SKM-1 treated with dmso at 0.1 percent for 144 hours (cell line): ENCODE data around the gene BICC1.
A peak's percentile ranks its signal among the peaks of the same experiment; 100 is the strongest.

Source experiments
- DNase-seq: peaks from one replicate; lab custom pipeline; 2025; ENCODE audit not compliant: unreplicated experiment; lab: John Stamatoyannopoulos, UW

Gene BICC1, protein sequence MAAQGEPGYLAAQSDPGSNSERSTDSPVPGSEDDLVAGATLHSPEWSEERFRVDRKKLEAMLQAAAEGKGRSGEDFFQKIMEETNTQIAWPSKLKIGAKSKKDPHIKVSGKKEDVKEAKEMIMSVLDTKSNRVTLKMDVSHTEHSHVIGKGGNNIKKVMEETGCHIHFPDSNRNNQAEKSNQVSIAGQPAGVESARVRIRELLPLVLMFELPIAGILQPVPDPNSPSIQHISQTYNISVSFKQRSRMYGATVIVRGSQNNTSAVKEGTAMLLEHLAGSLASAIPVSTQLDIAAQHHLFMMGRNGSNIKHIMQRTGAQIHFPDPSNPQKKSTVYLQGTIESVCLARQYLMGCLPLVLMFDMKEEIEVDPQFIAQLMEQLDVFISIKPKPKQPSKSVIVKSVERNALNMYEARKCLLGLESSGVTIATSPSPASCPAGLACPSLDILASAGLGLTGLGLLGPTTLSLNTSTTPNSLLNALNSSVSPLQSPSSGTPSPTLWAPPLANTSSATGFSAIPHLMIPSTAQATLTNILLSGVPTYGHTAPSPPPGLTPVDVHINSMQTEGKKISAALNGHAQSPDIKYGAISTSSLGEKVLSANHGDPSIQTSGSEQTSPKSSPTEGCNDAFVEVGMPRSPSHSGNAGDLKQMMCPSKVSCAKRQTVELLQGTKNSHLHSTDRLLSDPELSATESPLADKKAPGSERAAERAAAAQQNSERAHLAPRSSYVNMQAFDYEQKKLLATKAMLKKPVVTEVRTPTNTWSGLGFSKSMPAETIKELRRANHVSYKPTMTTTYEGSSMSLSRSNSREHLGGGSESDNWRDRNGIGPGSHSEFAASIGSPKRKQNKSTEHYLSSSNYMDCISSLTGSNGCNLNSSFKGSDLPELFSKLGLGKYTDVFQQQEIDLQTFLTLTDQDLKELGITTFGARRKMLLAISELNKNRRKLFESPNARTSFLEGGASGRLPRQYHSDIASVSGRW

DNA sequence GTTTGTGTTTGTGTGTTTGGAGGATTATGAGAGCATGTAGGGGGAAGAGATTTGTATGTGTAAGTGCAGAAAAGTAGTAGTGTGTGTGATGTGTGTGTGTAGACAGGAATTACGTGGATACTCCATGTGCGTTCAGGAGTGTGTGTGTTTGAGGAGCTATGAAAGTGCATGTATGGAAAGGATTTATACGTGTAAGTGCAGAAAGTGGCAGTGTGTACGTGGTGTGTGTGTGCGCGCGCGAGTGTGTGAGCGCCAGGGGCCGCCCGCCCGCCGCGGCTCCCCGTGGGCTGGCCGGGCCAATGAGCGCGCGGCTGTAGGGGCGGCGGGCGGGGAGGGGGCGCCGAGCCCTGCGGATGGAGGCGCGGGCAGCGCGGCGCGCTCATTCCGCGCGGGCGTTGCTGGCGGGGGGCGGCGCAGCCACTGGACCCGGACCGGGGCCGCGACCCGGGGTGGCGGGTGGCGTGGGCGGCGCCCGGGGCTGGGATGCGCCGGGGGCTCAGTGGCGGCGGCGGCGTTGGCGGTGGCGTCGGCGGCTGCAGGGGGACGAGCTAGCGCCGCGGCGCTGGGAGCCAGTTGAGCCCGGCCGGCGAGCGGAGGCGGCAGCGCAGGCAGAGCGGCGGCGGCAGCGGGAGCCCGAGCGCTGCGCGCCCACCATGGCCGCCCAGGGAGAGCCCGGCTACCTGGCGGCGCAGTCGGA is at the start of gene BICC1:
BICC1 (plus strand) TSS at position 382 of the 697 bp plus-strand sequence; CDS start at position 654, 272 bp downstream.
- DNase-seq: peak; percentile 24

DNA sequence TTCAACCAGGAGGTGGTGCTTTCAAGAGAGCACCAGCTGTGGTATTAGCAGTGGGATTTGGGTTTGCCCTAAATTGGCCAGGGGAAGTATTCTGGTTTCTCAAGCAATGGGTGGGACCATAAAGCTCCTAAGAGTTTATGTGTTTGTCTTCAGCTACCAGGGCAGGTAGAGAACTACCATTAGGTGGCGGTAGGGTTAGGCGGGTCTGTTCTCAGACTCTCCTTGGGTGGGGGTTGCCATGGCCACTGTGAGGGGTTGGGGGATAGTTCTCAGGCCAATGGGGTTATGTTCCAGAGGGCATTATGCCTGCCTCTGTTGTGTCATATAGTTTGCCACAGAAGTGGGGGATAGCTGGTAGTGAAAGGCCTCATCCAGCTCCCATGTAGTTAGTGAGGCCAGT is 47.7 kb upstream of the BICC1 start:
- no peak for DNase-seq

DNA sequence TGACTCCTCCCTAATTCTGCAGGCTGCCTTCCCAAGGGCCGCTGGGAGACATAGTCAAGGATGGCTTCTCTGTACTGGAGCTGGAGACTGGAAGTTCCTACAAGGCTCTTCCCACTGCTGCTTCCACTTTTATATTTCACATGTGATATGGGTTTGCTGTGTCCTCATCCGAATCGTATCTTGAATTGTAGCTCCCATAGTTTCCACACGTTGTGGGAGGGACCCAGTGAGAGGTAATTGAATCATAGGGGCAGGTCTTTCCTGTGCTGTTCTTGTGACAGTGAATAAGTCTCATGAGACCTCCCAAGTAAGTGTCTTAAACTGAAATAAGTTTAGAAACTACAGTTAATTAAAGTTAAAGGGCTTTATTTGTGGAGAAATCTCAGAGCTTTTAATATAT is 47.0 kb upstream of the BICC1 start:
- DNase-seq: no peak

DNA sequence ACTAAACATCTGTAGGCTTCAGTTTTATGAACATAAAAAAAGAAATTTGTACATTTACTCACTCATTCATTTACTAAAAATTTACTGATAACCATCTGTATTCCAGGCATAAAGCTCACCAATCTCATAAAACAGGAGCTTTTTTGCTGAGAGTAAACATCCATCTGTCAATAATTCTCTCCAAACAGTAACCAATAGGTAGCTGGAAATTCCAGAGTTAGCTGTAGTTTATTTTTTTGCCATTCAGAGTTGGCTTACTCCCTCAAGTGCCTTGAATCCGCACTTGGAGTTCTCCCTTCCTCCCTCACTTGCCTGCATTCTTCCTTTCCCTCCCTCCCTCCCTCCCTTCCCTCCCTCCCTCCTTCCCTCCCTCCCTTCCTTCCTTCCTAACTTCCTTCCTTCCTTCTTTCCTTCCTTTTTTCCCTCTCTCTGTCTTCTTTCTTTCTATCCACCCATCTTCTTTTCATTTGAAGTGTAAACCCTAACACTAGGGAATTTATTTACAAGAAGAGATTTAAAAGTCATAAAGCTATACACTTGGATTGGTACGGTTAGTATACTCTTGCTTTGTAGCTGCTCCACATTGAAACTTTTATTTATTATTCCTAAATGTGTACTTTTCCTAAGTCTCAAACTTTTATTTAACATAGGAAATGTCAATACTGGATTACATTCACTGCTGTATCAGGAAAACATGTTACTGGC is 44.6 kb upstream of the BICC1 start:
- DNase-seq: no peak

DNA sequence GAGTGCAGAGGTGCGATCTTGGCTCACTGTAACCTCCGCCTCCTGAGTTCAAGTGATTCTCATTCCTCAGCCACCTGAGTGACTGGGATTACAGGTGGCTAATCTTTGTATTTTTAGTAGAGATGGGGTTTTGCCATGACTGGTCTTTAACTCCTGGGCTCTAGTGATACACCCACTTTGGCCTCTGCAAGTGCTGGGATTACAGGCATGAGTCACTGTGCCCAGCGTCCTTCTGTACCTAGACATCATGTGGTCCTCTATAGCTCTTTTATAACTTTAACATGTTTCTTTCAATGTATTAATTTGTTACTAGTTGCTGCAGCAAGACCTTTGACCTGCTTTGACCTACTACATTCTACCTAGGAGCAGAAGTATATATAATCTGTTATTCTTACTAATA is 38.7 kb upstream of the BICC1 start:
- DNase-seq: no peak

DNA sequence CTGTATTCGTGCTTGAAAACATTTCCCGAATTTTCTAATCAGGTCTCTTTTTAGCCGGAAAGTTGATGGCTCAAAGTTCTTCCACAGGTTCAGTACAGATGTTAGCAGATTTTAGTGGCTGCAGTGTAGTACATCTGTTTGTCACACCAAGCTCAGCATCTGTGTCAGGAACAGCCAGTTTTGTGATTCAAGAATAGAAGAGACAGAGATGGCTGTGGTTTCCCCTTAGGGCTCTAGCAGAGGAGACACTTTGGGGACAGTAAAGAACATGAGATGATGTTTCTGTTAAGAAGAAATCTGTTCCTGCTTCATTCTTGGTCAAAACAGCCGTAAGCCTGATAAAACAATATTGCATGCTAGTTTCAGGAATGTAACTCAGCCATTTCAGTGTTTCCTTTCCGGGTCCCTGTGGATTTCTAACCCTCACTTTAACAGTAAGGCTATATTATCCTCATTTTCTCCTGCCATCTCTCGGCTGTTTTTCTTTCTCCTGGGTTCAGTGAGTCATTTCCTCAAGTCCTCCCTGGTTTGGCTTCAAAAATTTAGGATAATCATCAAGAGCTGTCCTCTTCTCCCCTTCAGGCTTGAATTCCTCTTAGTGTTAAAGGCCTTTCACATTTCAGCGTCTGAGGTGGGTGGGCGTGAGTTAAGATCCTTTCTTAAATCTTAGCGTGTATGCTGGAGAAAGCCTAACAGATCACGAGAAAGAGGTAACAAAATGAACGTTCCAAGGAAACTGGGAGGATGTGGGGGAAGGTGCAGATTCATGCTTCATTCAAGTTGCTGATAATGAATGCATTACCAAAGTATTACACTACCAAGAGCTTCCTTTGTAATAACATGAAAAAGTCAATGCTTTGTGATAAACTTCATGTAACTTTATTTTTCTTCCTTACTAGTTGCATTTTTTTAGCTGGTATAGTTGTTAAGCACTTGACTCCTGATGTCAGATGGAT is 37.1 kb upstream of the BICC1 start:
- DNase-seq: no peak

DNA sequence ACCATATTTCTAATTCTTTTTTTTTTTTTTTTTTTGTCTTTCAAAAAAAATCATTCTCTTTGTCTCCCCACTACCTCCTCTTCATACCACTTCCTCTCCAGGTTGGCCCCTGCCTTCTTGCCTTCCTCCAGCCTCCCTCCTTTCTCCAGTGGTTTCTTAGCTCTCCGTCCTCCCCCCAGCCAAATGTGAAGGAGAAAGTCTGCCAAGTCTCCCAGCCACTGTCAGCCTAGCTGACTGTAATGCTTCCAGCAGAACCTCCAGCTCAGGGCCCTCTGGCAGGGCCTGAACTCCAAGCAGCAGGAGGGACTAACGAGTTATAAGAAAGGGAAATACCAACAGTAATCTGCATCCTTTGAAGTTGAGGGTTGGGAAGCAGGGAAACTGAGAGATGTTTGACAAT is 35.5 kb upstream of the BICC1 start:
- DNase-seq: no peak

DNA sequence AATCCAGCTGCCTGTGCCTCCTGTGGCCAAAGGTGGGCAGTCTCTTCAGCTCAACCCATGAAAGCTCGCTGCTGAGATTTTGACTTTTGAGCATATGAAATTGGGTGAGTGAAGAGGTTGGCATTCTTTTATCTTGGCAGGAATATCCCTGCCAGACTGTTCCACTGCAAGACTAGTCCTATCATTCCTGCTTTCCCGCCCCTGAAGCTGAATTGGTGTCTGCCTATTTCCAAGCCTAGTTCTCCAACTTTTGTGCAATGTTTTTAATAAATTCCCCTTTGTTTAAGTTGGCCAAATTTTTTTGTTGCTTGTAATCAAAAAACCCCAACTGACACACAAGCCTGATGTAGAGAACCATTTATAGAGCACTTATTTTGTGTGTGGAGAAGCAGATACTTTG is 34.8 kb upstream of the BICC1 start:
- no peak for DNase-seq

DNA sequence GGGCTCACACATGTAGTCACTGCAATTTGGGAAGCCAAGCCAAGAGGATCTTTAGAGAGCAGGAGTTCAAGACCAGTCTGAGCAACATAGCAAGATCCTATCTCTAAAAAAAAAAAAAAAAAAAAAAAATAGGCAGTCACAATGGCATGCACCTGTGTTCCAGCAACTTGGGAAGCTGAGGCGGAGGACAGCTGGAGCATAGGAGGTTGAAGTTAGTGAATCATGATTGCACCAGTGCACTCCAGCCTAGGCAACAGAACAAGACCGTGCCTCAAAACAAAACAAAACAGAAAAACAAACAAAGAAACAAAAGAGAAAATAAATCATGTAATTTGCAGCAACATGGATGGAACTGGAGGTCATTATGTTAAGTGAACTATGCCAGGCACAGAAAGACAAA is 33.6 kb upstream of the BICC1 start:
- DNase-seq: no peak

DNA sequence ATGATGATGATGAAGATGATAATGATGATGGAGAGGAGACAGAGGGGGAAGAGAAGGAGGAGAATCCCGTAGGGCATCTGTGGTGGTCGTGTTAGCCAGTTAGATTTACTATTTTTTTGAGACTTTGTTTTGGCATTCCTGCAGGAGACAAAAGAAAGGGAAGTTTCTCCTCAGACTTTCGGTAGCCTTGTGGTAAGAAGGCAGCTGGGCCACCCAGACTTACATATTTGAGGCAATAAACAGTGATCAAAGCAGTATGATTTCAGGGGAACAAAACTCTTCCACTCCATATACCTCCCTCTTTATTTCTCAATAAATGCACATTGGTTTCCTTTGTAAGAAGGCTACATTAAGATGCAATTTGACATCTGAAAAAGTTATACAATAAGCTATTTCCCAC is 32.4 kb upstream of the BICC1 start:
- DNase-seq: no peak

DNA sequence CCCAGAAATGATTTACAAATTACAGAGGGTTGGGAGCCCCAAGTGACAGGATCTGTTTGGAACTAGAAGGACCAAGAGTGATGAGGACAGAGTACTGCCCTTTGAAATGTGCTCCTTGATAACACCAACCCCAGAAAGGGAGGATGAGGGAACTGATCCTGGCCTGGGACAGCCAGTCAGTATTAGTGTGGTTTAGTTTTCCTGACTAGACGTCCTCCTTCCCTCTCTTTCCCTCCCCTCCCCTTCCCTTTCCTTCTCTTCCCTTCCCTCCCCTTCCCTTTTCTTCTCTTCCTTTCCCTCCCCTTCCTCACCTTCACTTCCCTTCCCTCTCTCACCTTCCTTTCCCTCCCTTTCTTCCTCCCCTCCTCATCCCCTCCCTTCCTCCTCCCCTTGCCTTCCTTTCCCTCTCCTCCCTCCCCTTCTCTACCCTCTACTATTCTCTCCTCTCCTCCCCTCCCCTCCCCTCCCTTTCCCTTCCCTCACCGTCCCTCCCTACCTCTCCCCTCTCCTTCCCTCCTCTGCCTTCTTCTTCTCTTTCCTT is 31.0 kb upstream of the BICC1 start:
- DNase-seq: no peak

DNA sequence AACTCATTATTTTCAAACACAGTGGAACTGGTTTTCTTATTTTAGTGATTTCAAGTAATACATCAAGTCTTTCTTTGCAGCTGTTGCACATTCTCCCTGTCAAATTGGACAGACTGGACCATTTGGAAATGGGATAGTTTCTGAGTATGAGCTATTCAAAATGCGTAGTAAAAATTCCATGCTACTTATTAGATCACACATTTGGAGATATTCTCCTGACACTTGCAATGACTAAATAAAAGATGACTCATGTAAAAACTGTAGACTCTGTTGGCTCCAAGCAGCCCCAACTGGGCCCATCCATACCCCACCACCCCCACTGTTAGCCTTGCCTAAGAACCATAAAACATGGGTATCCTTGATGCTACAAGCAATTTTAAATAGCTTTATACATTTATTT is 25.9 kb upstream of the BICC1 start:
- no peak for DNase-seq

DNA sequence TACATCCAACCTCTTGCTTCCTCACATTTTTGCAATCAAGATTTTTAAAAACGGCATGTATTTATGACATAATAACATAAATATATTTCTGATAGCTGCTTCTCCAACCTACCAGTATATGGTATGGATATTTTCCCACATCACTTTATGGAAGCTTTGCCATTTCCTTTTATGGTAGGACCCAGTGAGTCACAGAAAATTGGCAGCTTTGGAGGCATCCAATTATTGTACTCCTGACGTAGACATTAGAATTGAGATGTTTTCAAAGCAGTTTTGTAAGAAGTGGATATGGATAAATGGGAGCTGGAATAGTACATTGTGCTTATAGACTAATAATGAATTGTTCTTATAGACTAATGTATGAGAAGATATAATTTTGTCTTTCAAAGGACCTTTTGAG is 23.8 kb upstream of the BICC1 start:
- no peak for DNase-seq

DNA sequence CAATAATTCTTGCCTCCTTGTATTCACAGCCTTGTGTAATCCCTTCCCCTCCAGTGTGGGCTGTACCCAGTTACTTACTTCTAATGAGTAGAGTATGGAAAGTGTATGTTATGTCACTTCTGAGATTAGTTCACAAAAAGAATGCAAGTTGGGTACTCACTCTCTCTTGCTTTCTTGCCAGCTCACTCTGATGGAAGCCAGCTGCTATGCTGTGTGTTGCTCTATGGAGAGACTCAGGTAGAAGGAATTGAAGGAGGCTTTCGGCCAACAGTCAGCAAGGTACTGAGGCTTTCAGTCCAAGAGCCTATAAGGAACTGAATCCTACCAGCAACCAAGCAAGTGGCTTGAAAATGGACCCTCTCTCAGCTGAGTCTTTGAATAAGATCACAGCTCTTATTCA is 9.7 kb upstream of the BICC1 start:
- no peak for DNase-seq

DNA sequence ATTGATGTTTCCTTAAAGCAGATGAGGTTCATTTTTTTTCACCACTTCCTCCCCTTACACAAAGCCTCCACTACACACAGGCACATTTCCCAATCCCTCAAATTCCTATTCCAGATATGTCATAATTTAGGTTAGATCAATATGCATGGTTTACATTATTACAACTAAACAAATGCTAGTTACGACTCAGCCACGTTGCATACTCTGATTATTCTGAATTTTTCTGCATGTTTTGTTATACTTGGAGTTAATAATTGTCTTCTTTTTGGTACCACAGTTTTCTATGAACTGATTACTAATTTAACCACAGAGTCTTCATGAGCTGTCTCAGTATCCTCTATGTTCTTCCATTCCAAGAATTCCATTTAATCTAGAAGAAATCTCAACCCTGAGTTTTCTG is 4.4 kb upstream of the BICC1 start:
- DNase-seq: no peak

DNA sequence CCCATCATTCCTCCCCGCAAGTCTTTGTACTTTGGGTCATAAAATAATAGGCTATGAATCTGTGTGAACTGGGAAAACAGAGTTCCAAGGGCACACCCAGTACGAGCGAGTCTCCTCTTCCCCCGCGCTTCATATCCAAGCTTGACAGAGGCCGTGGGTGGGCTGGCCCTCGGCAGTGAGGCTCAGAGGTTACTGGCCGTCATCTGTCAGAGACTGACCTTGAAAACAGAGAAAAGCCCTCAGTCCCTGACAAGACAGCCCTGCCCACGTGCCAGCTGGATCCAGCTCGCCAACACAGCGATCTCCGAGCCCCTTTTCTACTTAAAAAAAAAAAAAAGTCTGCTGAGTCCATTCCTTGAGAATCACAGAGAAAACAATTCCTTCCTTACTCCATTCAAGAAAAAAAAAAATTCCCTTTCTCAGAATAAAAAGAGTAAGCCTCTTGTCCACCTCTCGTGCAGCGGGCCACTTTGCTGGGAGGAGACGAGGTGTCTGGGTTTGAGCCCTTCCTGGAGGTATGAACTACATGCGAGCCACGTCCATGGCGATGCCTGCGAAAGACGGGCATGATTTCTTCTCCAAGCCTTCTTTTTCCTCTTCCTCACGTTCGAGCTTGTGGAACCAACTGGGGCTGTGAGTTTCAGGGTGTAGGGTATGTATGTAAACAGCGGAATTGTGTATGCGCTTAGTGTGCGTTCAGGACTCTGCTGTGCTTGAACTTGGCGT is 744 bp upstream of the BICC1 start:
- no peak for DNase-seq

DNA sequence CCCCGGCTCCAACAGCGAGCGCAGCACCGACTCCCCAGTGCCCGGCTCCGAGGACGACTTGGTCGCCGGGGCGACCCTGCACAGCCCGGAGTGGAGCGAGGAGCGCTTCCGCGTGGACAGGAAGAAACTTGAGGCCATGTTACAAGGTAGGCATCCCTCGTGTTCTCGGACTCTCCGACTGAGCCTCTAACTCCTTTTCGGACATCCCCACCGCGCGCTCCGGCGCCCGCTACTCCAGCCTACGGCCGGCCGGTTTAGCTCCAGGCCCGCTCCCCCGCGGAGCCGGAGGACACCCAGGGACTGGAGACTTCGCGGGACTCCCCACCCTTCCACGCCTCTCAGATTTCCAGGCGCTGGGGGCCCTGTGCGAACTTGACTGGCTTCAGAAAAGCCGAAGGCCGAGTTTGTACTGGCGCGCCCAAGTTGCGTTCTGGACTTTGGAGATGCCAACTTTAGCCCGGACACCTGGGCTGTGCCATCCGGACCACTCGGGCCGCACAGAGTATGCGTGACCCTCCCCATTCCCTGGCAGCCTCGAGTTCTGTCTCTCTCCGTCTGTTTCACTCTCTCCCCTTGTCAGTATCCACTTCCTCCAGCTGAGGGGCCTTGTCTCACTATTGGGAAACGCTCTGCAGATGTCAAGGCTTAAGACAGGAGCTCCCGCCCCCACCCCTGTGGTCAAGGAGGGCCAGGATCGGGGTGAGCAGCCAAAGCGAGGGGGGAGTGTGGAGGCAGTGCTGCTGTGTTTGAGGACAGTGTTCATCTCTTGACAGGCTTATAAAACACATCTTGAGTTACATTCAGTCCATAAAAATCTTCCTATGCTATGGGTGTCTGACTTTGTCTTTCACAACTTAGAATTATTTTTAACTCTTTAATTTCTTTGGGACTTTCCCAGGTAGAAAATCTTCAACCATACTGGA is 777 bp downstream of the BICC1 start:
- DNase-seq: peak; percentile 60
